ENCODE data around the gene DNMBP.

GRCh38 chr10:99905971-99906370, 103.8 kb downstream of the DNMBP start:
- TF ChIP-seq CTCF (IDR thresholded peaks at IDR 0.05) = no peak
- no peak for TF ChIP-seq EZH2phosphoT487 (IDR thresholded peaks at IDR 0.05)
- TF ChIP-seq EZH2 (IDR thresholded peaks at IDR 0.05) = no peak

All from neural progenitor cell (in vitro differentiated cells).